Prostate gland (tissue), 2 donors: ENCODE results near the gene TMEM245. TPM values are rescaled to one million over a fixed set of nuclear protein-coding genes. Genes with fewer than 3 reads are reported as not detected.

ENCODE experiments used
- DNase-seq: peaks from one replicate; pipeline ENCODE4 v3.0.0-alpha.2; 2019; ENCODE audit warnings: low spot score
- H3K27ac ChIP-seq, 2 donors: fragments of 200-600 bp; sonication (generic); 2 replicates each; pipeline ENCODE4 v1.5.1; 2017 to 2019
- H3K27me3 ChIP-seq: fragments of 200-600 bp; sonication (generic); replicated peaks from 2 replicates; pipeline ENCODE4 v1.5.1; 2019; ENCODE audit not compliant: insufficient read depth
- H3K36me3 ChIP-seq, 2 donors: fragments of 200-600 bp; sonication (generic); 1 replicate in 1 of 2; 2 replicates in 1 of 2; pipeline versions ENCODE4 v1.5.1 to v1.8.1; 2017 to 2019
- H3K4me1 ChIP-seq: fragments of 200-600 bp; sonication (generic); replicated peaks from 2 replicates; pipeline ENCODE4 v1.5.1; 2019
- H3K4me3 ChIP-seq, 2 donors: fragments of 200-600 bp; sonication (generic); 2 replicates each; pipeline ENCODE4 v1.5.1; 2017 to 2019
- H3K9me3 ChIP-seq: fragments of 200-600 bp; sonication (generic); 2 replicates; pipeline ENCODE4 v1.5.1; 2017
- CTCF ChIP-seq, 4 experiments: fragments of 200-600 bp in 2 of 4; fragments of 450-650 bp in 2 of 4; sonication (generic) in 2 of 4; IDR thresholded peaks; 1 replicate in 3 of 4; 2 replicates in 1 of 4; pipeline ENCODE4 v1.5.1; 2016 to 2019; ENCODE audit warnings: antibody characterized with exemption in 4 of 4, mild to moderate bottlenecking in 2 of 4, moderate library complexity in 2 of 4
- POLR2A ChIP-seq: fragments of 450-650 bp; IDR thresholded peaks from one replicate; pipeline ENCODE4 v1.6.1; 2016; ENCODE audit warnings: antibody characterized with exemption, mild to moderate bottlenecking
- POLR2AphosphoS5 ChIP-seq: sonication (generic); formaldehyde crosslinking; IDR thresholded peaks from one replicate; pipeline ENCODE4 v1.6.1; 2017; ENCODE audit warnings: antibody characterized with exemption
- WGBS: methylation state at CpG from one replicate; pipeline ENCODE4 v1.1.5; 2018; 5-methylcytosine and 5-hydroxymethylcytosine counted together
- intact Hi-C: fragments of 100-400 bp; cut with DNase I; formaldehyde crosslinking; loops from one replicate; pipeline ENCODE4 v1.14.2; 2022
- total RNA-seq, 2 donors: library from RNA; depleted of rRNA; stranded (reverse); fragments of >200 nt; gene quantifications; one replicate each; pipeline ENCODE4 v1.1.0, GENCODE V29; 2016

The TMEM245 gene
- total RNA-seq, 2 donors from 2014 or later, result 57.7 to 82.1 TPM

GRCh38 chr9:109159583-109159982 lies 39.8 kb upstream of the TMEM245 start:
- intact Hi-C loops, result no loop called here
- Histone ChIP-seq H3K4me1 (no peaks in the 10 kb centered on the region), H3K36me3 (no peaks in the 10 kb centered on the region), H3K27me3 (no peaks in the 10 kb centered on the region), H3K4me3 (no peak overlapping the region), H3K27ac (no peak overlapping the region), H3K9me3 (no peaks in the 10 kb centered on the region)
- 90% methylated on average over 4 of the region's 4 CpGs for WGBS
- no peak for DNase-seq
- TF ChIP-seq POLR2AphosphoS5, result no peak
- TF ChIP-seq CTCF (IDR thresholded peaks at IDR 0.05), result no peak
- TF ChIP-seq POLR2A, result no peak

GRCh38 chr9:109158651-109159050 lies 38.9 kb upstream of the TMEM245 start:
- intact Hi-C loops, result no loop called here
- Histone ChIP-seq H3K27ac (no peak overlapping the region), H3K36me3 (no peaks in the 10 kb centered on the region), H3K4me1 (no peaks in the 10 kb centered on the region), H3K9me3 (no peaks in the 10 kb centered on the region), H3K4me3 (no peak overlapping the region), H3K27me3 (no peaks in the 10 kb centered on the region)
- TF ChIP-seq CTCF (IDR thresholded peaks at IDR 0.05) (no peak), POLR2AphosphoS5 (no peak), POLR2A (no peak)
- DNase-seq, result no peak

- no peak overlapping the region for H3K4me3 ChIP-seq
- no peaks in the 10 kb centered on the region for H3K36me3 ChIP-seq
- H3K27me3 ChIP-seq, result no peaks in the 10 kb centered on the region
- TF ChIP-seq CTCF (IDR thresholded peaks at IDR 0.05), result no peak
- no peaks in the 10 kb centered on the region for H3K9me3 ChIP-seq
- H3K27ac ChIP-seq, result no peak overlapping the region
- DNase-seq, result no peak
- WGBS, result 80% methylated on average over 8 of the region's 8 CpGs
- intact Hi-C loops, result no loop called here
- H3K4me1 ChIP-seq, result no peaks in the 10 kb centered on the region
Observed at GRCh38 chr9:109156708-109157107, 37.0 kb upstream of the TMEM245 start.

GRCh38 chr9:109150925-109151545 lies 31.3 kb upstream of the TMEM245 start:
- TF ChIP-seq POLR2A (no peak), CTCF (IDR thresholded peaks at IDR 0.05) (no peak), POLR2AphosphoS5 (no peak)
- Histone ChIP-seq H3K9me3 (no peaks in the 10 kb centered on the region), H3K27me3 (no peaks in the 10 kb centered on the region), H3K4me1 (no peaks in the 10 kb centered on the region), H3K4me3 (no peak overlapping the region), H3K27ac (no peak overlapping the region), H3K36me3 (no peaks in the 10 kb centered on the region)
- DNase-seq, result no peak
- intact Hi-C loops, result no loop called here
- WGBS, result 99% methylated on average over 3 of the region's 3 CpGs

GRCh38 chr9:109149722-109150121 lies 30.0 kb upstream of the TMEM245 start:
- Histone ChIP-seq H3K4me3 (no peak overlapping the region), H3K36me3 (no peaks in the 10 kb centered on the region), H3K4me1 (no peaks in the 10 kb centered on the region), H3K9me3 (no peaks in the 10 kb centered on the region), H3K27ac (no peak overlapping the region), H3K27me3 (no peaks in the 10 kb centered on the region)
- 93% methylated on average over 4 of the region's 4 CpGs for WGBS
- no peak for DNase-seq
- intact Hi-C loops, result no loop called here
- TF ChIP-seq POLR2AphosphoS5 (no peak), POLR2A (no peak), CTCF (IDR thresholded peaks at IDR 0.05) (no peak)
